Astrocyte (in vitro differentiated cells and primary cell): ENCODE measurements around the gene GABARAP.

ENCODE experiments used
- EZH2 ChIP-seq: IDR thresholded peaks from 2 replicates; pipeline ENCODE4 v1.6.1; 2012; ENCODE audit warnings: mild to moderate bottlenecking, low read length, inconsistent platforms; ENCODE audit not compliant: insufficient read depth
- TF ChIP-seq, protein P1 (sequence below): IDR thresholded peaks from 2 replicates; pipeline ENCODE4 v1.5.1; 2011; ENCODE audit warnings: low read depth, mild to moderate bottlenecking, inconsistent platforms, low read length, moderate library complexity; ENCODE audit not compliant: insufficient read depth

DNA sequence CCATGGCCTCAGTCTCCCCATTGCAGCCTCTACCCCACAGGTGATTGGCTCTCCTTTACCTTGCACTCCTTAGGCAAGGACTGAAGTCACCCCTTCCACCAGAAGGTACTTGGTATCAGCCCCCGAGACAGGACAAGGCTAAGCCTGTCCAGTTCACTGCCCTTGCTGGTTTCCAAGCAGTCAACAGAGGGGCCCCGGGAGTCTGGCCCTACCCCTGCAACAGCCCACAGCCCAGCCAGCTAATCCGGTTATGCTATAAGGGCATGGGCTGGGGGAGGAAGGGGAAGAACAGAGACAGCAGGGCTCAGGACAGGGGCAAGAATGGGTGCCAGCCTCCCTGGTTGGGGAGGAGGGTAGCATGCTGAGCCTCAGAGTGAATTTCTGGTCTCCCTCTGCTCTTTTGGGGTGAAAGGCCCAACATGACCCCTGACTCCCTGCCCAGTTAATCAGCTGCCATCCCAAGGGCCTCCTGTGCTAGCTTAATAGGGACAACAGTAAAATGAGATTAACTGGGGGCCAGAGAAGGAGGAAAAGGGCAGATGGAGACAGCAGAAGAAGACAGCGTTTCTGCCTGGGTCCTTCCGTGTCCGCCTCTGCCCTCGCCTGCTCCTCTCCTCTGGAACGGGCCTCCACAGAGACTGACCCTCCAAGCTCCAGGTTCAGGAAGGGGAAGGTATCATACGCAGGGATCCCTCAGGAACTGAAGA, 33.3 kb downstream of the GABARAP start:
- TF ChIP-seq, protein P1, sequence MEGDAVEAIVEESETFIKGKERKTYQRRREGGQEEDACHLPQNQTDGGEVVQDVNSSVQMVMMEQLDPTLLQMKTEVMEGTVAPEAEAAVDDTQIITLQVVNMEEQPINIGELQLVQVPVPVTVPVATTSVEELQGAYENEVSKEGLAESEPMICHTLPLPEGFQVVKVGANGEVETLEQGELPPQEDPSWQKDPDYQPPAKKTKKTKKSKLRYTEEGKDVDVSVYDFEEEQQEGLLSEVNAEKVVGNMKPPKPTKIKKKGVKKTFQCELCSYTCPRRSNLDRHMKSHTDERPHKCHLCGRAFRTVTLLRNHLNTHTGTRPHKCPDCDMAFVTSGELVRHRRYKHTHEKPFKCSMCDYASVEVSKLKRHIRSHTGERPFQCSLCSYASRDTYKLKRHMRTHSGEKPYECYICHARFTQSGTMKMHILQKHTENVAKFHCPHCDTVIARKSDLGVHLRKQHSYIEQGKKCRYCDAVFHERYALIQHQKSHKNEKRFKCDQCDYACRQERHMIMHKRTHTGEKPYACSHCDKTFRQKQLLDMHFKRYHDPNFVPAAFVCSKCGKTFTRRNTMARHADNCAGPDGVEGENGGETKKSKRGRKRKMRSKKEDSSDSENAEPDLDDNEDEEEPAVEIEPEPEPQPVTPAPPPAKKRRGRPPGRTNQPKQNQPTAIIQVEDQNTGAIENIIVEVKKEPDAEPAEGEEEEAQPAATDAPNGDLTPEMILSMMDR = no peak
- no peak for TF ChIP-seq EZH2
